ENCODE results near the gene UBTD1. TPM values are rescaled to one million over a fixed set of nuclear protein-coding genes. Genes with fewer than 3 reads are reported as not detected.

UBTD1 gene
- total RNA-seq, 4 donors from 2014 or later = 13.7 to 40.0 (median 23.3) TPM

- H3K36me3 ChIP-seq = no peaks in the 10 kb centered on the region
- DNase-seq (no peak), ATAC-seq (no peak)
- no peaks in the 10 kb centered on the region for H3K9me3 ChIP-seq
- H3K4me3 ChIP-seq = peak overlapping the region in 1 of 4 donors; percentile 41
- in situ Hi-C loops (cut with MboI; ENCODE audit: low sequenced_read_pairs in 4 of 4) (no loop called here), intact Hi-C loops (cut with DNase I; ENCODE audit: low total_unique reads) (no loop called here)
- H3K27ac ChIP-seq = peak overlapping the region; percentile 88 to 94 (median 92)
- H3K4me1 ChIP-seq = peaks cover 56 to 70% of the 10 kb centered on the region in 2 donors
- H3K27me3 ChIP-seq = no peaks in the 10 kb centered on the region
- no peak for TF ChIP-seq CTCF (IDR thresholded peaks at IDR 0.05 in 4 of 5, conservative IDR thresholded peaks at IDR 0.05 in 1 of 5)
- TF ChIP-seq POLR2A (IDR thresholded peaks at IDR 0.05) = no peak
Observed at GRCh38 chr10:97600616-97601015, 101.9 kb downstream of the UBTD1 start.

DNA sequence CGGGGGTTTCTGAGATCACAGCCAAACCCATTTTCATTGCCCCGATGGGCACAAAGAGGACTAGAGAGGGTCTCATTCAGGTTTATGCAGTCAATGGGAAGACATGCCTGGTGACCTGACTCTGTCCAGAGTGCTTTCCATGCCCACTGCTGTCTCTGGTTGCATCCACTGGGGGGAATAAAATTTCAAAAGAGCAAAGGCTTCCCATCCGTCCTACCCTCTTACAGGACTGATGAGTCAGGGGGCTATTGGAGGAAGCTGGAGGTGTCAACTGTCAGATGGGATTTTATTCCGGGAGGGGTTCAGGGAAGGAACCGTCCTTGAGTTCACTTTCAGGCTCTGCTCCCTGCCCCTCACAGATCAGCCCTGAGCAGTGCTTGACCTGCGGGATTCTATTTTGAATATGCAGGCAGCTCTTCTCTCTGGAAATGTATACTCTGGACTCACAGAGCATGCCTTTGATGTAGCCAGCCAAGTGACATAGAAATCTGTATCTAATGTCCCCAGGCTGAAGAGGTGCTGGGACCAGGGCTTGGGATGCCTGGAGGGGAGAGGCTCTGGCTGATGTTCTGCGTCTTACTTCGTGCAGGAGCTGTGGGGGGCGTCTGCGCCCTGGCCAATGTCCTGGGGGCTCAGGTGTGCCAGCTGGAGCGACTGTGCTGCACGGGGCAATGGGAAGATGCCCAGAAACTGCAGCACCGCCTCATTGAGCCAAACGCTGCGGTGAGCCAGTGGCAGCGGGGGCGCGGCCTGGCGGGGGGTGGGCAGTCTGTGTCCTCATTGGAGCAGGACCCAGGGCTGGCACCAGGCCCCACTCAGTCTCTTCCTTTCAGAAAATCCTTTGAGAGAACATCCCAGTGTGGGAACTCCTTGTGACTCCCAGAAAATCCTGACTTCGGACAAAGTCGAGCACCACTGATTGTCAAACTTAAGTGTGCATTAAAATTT lies 102.8 kb downstream of the UBTD1 start:
- intact Hi-C loops (cut with DNase I; ENCODE audit: low total_unique reads) = no loop called here
- Histone ChIP-seq H3K4me3 (peak overlapping the region; percentile 15 to 41 (median 34)), H3K36me3 (no peaks in the 10 kb centered on the region), H3K9me3 (no peaks in the 10 kb centered on the region), H3K4me1 (peaks cover 47 to 61% of the 10 kb centered on the region in 2 donors), H3K27ac (peak overlapping the region; percentile 88 to 94 (median 92)), H3K27me3 (no peaks in the 10 kb centered on the region)
- no peak for TF ChIP-seq POLR2A (IDR thresholded peaks at IDR 0.05)
- TF ChIP-seq CTCF (IDR thresholded peaks at IDR 0.05 in 4 of 5, conservative IDR thresholded peaks at IDR 0.05 in 1 of 5) = peak in 1 of 5 experiments; percentile 28
- DNase-seq (peak; percentile 53 to 79), ATAC-seq (peak; percentile 58 to 72)
- in situ Hi-C loops (cut with MboI; ENCODE audit: low sequenced_read_pairs in 4 of 4) = no loop called here

DNA sequence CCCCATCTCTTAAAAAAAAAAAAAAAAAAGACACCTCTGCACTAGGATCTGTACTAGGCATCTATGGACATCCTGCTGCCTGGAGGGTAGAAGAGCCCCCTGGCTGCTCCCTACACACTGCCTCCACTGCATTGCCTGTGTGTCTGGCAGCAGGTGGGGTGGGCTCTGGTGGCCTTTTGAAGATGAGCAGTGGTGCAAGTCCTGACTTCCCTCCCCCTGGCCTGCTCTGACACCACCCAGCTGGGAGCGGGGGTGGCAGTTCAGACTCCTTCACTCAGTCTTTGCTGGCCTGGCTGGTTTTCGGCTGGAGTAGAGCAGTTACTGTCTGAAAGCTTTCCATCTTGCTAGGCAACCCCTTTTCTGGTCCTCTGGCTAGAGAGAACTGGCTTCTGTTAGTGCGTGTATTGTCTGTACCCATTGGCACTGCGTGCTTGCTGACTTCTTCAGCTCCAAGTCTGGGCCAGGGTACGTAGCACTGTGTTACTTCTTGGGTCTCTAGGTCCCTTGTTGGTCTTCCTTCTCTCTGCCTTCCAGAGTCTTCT lies 108.4 kb downstream of the UBTD1 start:
- no peak overlapping the region for H3K27ac ChIP-seq
- intact Hi-C loops (cut with DNase I; ENCODE audit: low total_unique reads) = no loop called here
- H3K9me3 ChIP-seq = no peaks in the 10 kb centered on the region
- no peaks in the 10 kb centered on the region for H3K27me3 ChIP-seq
- in situ Hi-C loops (cut with MboI; ENCODE audit: low sequenced_read_pairs in 4 of 4) = no loop called here
- no peak for DNase-seq
- ATAC-seq = no peak
- H3K36me3 ChIP-seq = no peaks in the 10 kb centered on the region
- H3K4me3 ChIP-seq = no peak overlapping the region
- no peak for TF ChIP-seq CTCF (IDR thresholded peaks at IDR 0.05 in 4 of 5, conservative IDR thresholded peaks at IDR 0.05 in 1 of 5)
- no peak for TF ChIP-seq POLR2A (IDR thresholded peaks at IDR 0.05)
- peaks cover 28 to 32% of the 10 kb centered on the region in 2 donors for H3K4me1 ChIP-seq

DNA sequence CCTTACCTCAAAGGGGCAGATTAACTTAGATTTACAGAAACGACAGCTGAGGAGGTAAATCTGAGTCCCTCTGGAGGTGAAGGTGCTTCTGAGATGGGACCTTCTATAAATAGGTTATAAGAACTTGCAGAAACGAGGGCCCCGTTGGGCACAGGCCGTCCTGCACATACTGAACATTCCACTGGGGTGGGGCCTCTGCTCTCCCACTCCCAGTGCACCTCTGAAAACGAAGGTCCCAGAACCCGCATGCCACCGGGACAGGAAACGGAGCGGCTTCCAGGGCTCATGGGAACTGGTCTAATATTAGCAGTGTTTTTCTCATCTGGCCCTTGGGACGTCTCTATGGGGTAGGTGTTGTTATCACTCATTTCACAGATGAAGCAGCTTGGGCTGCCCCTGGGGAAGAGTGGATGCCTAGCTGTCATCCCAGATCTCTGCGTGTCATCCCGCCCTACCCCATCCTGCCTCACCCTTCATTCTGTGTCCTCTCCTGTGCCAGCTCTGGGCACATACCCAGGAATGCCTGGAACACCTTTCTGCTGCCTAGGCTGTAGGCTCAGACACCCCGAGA lies 110.4 kb downstream of the UBTD1 start:
- peak overlapping the region; percentile 67 to 78 (median 75) for H3K27ac ChIP-seq
- peak; percentile 54 to 82 for ATAC-seq
- in situ Hi-C loops (cut with MboI; ENCODE audit: low sequenced_read_pairs in 4 of 4) = no loop called here
- no peak overlapping the region for H3K4me3 ChIP-seq
- TF ChIP-seq CTCF (IDR thresholded peaks at IDR 0.05 in 4 of 5, conservative IDR thresholded peaks at IDR 0.05 in 1 of 5) (no peak), POLR2A (IDR thresholded peaks at IDR 0.05) (no peak)
- DNase-seq = peak; percentile 48 to 76
- H3K36me3 ChIP-seq = no peaks in the 10 kb centered on the region
- no peaks in the 10 kb centered on the region for H3K27me3 ChIP-seq
- H3K9me3 ChIP-seq = no peaks in the 10 kb centered on the region
- H3K4me1 ChIP-seq = peaks cover 21 to 24% of the 10 kb centered on the region in 2 donors
- intact Hi-C loops (cut with DNase I; ENCODE audit: low total_unique reads) = no loop called here

All from gastrocnemius medialis (tissue), 4 donors.